Measurements from ENCODE around the gene PLAAT2. TPM values are rescaled to one million over a fixed set of nuclear protein-coding genes. Genes with fewer than 3 reads are reported as not detected.

PLAAT2 gene
- total and polyA plus RNA-seq, 4 donors = 2.2 to 29.8 (median 14.8) TPM

DNA sequence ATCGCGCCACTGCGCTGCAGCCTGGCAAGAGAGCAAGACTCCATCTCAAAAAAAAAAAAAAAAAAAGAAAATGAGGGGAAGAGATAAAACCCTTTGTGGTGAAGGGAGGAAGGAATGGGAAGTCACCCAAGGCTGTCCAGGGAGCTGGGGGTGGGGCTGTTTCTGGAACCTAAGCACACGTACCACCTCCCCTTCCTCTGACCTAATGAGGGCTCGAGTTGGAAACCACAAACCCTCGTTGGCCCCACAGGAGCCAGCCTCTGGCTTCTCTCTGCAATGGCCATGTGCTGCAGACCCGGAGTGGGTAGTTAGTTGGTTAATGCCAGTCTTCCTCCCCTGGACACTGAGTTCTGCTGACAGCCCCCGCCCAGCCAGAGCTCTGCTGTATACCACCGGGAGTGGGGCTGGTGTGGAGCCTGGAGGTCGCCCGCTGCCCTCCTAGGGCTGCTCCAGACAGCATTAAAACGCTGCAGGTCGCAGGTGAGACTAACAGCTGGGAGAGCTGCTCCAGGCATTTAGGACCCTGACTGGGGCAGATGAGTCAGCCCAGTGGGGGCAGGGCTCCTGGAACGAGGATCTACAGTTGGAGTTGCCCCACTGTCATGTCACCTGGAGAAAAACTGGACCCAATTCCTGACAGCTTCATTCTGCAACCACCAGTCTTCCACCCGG, 57.2 kb downstream of the PLAAT2 start, which contains the start of gene LGALS12:
Gene LGALS12, plus strand, starts transcription at position 228 of the 672 bp plus-strand sequence. Its CDS starts 375 bp downstream, at position 603.
- DNase-seq = peak in 1 of 3 donors; percentile 11
- Histone ChIP-seq H3K4me3 (no peak within 1 kb of the TSS), H3K9me3 (ENCODE audit: control insufficient read depth in 4 of 4, insufficient read depth in 3 of 4, low read length in 3 of 4) (no peaks in the 10 kb centered on the region), H3K36me3 (ENCODE audit: control insufficient read depth in 4 of 4, insufficient read depth in 4 of 4, low read length in 4 of 4) (no peaks in the 10 kb centered on the region), H3K9ac (ENCODE audit: insufficient read depth in 1 of 2, low read length in 2 of 2) (no peak within 1 kb of the TSS), H3K4me1 (ENCODE audit: control insufficient read depth in 5 of 5, insufficient read depth in 5 of 5, low read length in 5 of 5) (peaks cover 0 to 11% (median 0%) of the 10 kb centered on the region in 5 donors), H3K27me3 (ENCODE audit: control insufficient read depth in 3 of 3, insufficient read depth in 3 of 3, low read length in 2 of 3) (no peaks in the 10 kb centered on the region), H3K27ac (ENCODE audit: low read depth in 1 of 2, low read length in 1 of 2) (no peak within 1 kb of the TSS)
- no peak for ATAC-seq (ENCODE audit: insufficient read depth, low FRiP score)
- TF ChIP-seq, protein P1, sequence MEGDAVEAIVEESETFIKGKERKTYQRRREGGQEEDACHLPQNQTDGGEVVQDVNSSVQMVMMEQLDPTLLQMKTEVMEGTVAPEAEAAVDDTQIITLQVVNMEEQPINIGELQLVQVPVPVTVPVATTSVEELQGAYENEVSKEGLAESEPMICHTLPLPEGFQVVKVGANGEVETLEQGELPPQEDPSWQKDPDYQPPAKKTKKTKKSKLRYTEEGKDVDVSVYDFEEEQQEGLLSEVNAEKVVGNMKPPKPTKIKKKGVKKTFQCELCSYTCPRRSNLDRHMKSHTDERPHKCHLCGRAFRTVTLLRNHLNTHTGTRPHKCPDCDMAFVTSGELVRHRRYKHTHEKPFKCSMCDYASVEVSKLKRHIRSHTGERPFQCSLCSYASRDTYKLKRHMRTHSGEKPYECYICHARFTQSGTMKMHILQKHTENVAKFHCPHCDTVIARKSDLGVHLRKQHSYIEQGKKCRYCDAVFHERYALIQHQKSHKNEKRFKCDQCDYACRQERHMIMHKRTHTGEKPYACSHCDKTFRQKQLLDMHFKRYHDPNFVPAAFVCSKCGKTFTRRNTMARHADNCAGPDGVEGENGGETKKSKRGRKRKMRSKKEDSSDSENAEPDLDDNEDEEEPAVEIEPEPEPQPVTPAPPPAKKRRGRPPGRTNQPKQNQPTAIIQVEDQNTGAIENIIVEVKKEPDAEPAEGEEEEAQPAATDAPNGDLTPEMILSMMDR (IDR thresholded peaks at IDR 0.05; ENCODE audit: control extremely low read depth, extremely low read depth) = no peak
- WGBS, 2 donors = 23 to 53% methylated on average over 15 of the region's 15 CpGs

DNA sequence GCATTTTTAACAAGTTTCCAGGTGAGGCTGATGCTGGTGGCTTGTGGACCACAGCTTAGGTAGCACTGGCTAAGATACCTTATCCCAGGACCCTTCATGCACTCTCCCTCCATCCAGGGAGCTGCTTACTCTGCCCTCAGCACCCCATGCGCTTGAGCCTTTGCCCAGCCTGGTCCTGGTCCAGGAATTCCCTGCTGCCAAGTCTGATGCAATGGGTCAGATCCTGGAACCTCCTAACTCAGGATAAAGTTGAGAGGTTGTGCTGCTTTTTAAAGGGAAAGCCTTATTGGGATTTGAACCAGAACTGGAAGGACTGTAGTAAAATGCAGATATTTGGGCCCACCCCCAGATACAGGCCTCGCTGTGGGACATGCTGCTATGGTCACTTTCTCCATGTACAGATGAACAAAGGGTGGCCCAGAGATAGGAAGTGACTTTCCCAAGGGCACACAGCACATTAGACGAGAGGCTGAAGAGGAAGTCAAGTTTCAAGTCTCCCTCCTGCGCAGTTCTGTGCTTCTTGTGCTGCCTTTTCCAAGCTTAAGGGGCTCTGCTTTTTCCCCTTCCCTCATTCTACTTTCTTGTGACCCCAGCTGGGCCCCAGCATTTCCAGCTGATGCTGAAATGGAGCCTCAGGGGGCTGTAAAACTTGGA, 58.1 kb downstream of the PLAAT2 start:
- WGBS, 2 donors = 48 to 63% methylated on average over 4 of the region's 4 CpGs
- TF ChIP-seq, protein P1 (IDR thresholded peaks at IDR 0.05; ENCODE audit: control extremely low read depth, extremely low read depth) = no peak
- Histone ChIP-seq H3K9ac (ENCODE audit: insufficient read depth in 1 of 2, low read length in 2 of 2) (no peak overlapping the region), H3K27ac (ENCODE audit: low read depth in 1 of 2, low read length in 1 of 2) (no peak overlapping the region), H3K9me3 (ENCODE audit: control insufficient read depth in 4 of 4, insufficient read depth in 3 of 4, low read length in 3 of 4) (peaks cover 0 to 4% (median 2%) of the 10 kb centered on the region in 4 donors), H3K27me3 (ENCODE audit: control insufficient read depth in 3 of 3, insufficient read depth in 3 of 3, low read length in 2 of 3) (no peaks in the 10 kb centered on the region), H3K4me3 (no peak overlapping the region), H3K4me1 (ENCODE audit: control insufficient read depth in 5 of 5, insufficient read depth in 5 of 5, low read length in 5 of 5) (peaks cover 0 to 6% (median 0%) of the 10 kb centered on the region in 5 donors), H3K36me3 (ENCODE audit: control insufficient read depth in 4 of 4, insufficient read depth in 4 of 4, low read length in 4 of 4) (no peaks in the 10 kb centered on the region)
- DNase-seq (no peak), ATAC-seq (ENCODE audit: insufficient read depth, low FRiP score) (no peak)

DNA sequence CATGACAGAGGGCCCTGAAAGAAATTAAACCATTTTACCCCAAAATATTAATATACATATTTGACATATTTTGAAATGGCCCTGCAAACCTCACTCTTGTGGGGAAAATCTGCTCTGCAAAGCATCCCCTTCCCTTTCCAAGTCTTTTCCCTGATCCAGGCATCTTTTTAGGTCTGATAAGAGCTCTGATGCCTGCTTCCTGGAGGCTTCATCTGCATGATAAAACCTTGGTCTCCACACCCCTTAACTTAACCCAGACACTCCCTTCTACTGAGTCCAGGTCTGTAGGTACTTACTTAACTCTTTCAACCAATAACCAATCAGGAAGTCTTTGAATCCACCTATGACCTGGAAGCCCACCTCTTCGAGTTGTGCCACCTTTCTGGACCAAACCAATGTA, 59.1 kb downstream of the PLAAT2 start:
- TF ChIP-seq, protein P1 (IDR thresholded peaks at IDR 0.05; ENCODE audit: control extremely low read depth, extremely low read depth) = no peak
- no peak overlapping the region for H3K27ac ChIP-seq (ENCODE audit: low read depth in 1 of 2, low read length in 1 of 2)
- no peaks in the 10 kb centered on the region for H3K27me3 ChIP-seq (ENCODE audit: control insufficient read depth in 3 of 3, insufficient read depth in 3 of 3, low read length in 2 of 3)
- no peak overlapping the region for H3K9ac ChIP-seq (ENCODE audit: insufficient read depth in 1 of 2, low read length in 2 of 2)
- H3K9me3 ChIP-seq (ENCODE audit: control insufficient read depth in 4 of 4, insufficient read depth in 3 of 4, low read length in 3 of 4) = peaks cover 0 to 4% (median 2%) of the 10 kb centered on the region in 4 donors
- H3K36me3 ChIP-seq (ENCODE audit: control insufficient read depth in 4 of 4, insufficient read depth in 4 of 4, low read length in 4 of 4) = no peaks in the 10 kb centered on the region
- ATAC-seq (ENCODE audit: insufficient read depth, low FRiP score) (no peak), DNase-seq (no peak)
- no peak overlapping the region for H3K4me3 ChIP-seq
- peaks cover 0 to 5% (median 0%) of the 10 kb centered on the region in 5 donors for H3K4me1 ChIP-seq (ENCODE audit: control insufficient read depth in 5 of 5, insufficient read depth in 5 of 5, low read length in 5 of 5)
- WGBS, 2 donors = 88 to 89% methylated on average over 1 of the region's 1 CpG
